Neutrophil (primary cell): ENCODE measurements around the gene IGF2R.

Experiments used
- H3K27ac ChIP-seq: fragments of 200-600 bp; sonication (generic); 2 replicates; pipeline ENCODE4 v1.5.1; 2016; ENCODE audit warnings: mild to moderate bottlenecking, moderate library complexity
- H3K27me3 ChIP-seq: fragments of 200-600 bp; sonication (generic); 2 replicates; pipeline ENCODE4 v1.6.0; 2016; ENCODE audit warnings: mild to moderate bottlenecking
- H3K36me3 ChIP-seq: fragments of 200-600 bp; sonication (generic); 2 replicates; pipeline ENCODE4 v1.5.1; 2017
- H3K4me1 ChIP-seq, 2 experiments: fragments of 200-600 bp in 1 of 2; sonication (generic) in 1 of 2; 1 replicate in 1 of 2; 2 replicates in 1 of 2; pipeline versions ENCODE4 v1.5.1 to v1.6.1; 2013 to 2016; ENCODE audit warnings: low read depth in 1 of 2, low read length in 1 of 2, mild to moderate bottlenecking in 1 of 2, moderate library complexity in 1 of 2; ENCODE audit not compliant: control insufficient read depth in 1 of 2, insufficient read depth in 1 of 2
- H3K4me3 ChIP-seq, 2 experiments: fragments of 200-600 bp in 1 of 2; sonication (generic) in 1 of 2; 1 replicate in 1 of 2; 2 replicates in 1 of 2; pipeline ENCODE4 v1.5.1; 2013 to 2016; ENCODE audit warnings: low read depth in 1 of 2, low read length in 1 of 2, mild to moderate bottlenecking in 1 of 2, moderate library complexity in 1 of 2
- H3K9me3 ChIP-seq: fragments of 200-600 bp; sonication (generic); 2 replicates; pipeline ENCODE4 v1.5.1; 2016
- CTCF ChIP-seq: fragments of 200-600 bp; sonication (generic); IDR thresholded peaks from 2 replicates; pipeline ENCODE4 v1.5.1; 2016; ENCODE audit warnings: antibody characterized with exemption

The IGF2R gene

GRCh38 chr6:159977904-159978268, 9.0 kb downstream of the IGF2R start:
- Histone ChIP-seq H3K4me3 (no peak overlapping the region), H3K4me1 (peaks cover 96 to 97% of the 10 kb centered on the region in 2 experiments), H3K9me3 (no peaks in the 10 kb centered on the region), H3K27ac (peak overlapping the region; percentile 49), H3K27me3 (no peaks in the 10 kb centered on the region), H3K36me3 (peaks cover 6% of the 10 kb centered on the region)
- no peak for TF ChIP-seq CTCF

GRCh38 chr6:159978291-159979135, 9.6 kb downstream of the IGF2R start:
- Histone ChIP-seq H3K4me1 (peaks cover 96 to 97% of the 10 kb centered on the region in 2 experiments), H3K27ac (peak overlapping the region; percentile 49), H3K9me3 (no peaks in the 10 kb centered on the region), H3K36me3 (peaks cover 6% of the 10 kb centered on the region), H3K27me3 (no peaks in the 10 kb centered on the region), H3K4me3 (no peak overlapping the region)
- TF ChIP-seq CTCF, result no peak

GRCh38 chr6:159979136-159979874, 10.4 kb downstream of the IGF2R start:
- peak overlapping the region in 1 of 2 experiments; percentile 2 for H3K4me3 ChIP-seq
- H3K9me3 ChIP-seq, result no peaks in the 10 kb centered on the region
- H3K27me3 ChIP-seq, result no peaks in the 10 kb centered on the region
- no peak for TF ChIP-seq CTCF
- H3K36me3 ChIP-seq, result peaks cover 6% of the 10 kb centered on the region
- peaks cover 96 to 97% of the 10 kb centered on the region in 2 experiments for H3K4me1 ChIP-seq
- peak overlapping the region; percentile 49 for H3K27ac ChIP-seq

DNA sequence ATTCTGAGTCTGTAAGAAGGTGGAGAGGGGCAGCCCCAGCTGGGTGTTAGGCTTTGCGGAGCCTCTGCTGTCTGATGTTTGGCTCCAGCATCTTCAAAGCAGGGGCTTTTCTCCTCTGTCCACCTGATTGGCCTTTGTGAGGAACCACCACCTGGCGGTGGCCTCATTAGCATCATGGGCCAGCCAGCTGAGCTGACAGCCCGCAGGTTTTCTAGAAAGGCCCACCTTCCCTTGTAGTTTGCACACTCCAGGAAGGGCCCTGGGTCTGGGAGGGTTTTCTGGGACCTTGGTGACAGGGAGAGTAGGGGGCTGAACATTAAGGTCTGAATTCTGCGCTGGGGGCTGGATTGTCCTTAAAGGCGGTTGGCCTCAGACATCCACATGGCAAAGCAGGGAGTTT, 11.6 kb downstream of the IGF2R start:
- Histone ChIP-seq H3K36me3 (no peaks in the 10 kb centered on the region), H3K27ac (peak overlapping the region; percentile 90), H3K4me1 (peaks cover 97% of the 10 kb centered on the region in 2 experiments), H3K27me3 (no peaks in the 10 kb centered on the region), H3K4me3 (peak overlapping the region; percentile 54 to 61), H3K9me3 (no peaks in the 10 kb centered on the region)
- TF ChIP-seq CTCF, result no peak

GRCh38 chr6:159981071-159981402, 12.2 kb downstream of the IGF2R start:
- Histone ChIP-seq H3K4me1 (peaks cover 98 to 99% of the 10 kb centered on the region in 2 experiments), H3K36me3 (no peaks in the 10 kb centered on the region), H3K9me3 (no peaks in the 10 kb centered on the region), H3K27ac (peak overlapping the region; percentile 90), H3K4me3 (peak overlapping the region; percentile 54 to 61), H3K27me3 (no peaks in the 10 kb centered on the region)
- no peak for TF ChIP-seq CTCF
